HCT116 (cell line): ENCODE measurements around the gene GPHN. TPM values are rescaled to one million over a fixed set of nuclear protein-coding genes. Genes with fewer than 3 reads are reported as not detected.

Source experiments
- ATAC-seq: fragments of 200-7000 bp; cut with Tn5 transposase; 2 replicates; pipeline ENCODE4 v1.9.1; 2020; ENCODE audit warnings: mild to moderate bottlenecking, moderate library complexity
- BruUV-seq: library from RNA; stranded (reverse); fragments of 400-500 nt; replicated peaks from 2 replicates; lab custom pipeline; 2021; lab: Mats Ljungman, UMichigan
- CTCF ChIA-PET: fragments of 300-600 bp; sonication (Branson Sonifier 250); formaldehyde crosslinking; loops from one replicate; lab custom pipeline; 2021; ENCODE audit warnings: antibody characterized with exemption; lab: Charles Lee
- POLR2A ChIA-PET: fragments of 300-600, 350-600 bp; sonication (Branson Sonifier 250); formaldehyde crosslinking; loops from one replicate; lab custom pipeline; 2021; ENCODE audit warnings: antibody characterized with exemption; lab: Charles Lee
- RAD21 ChIA-PET, 2 experiments: fragments of 300-600 bp; sonication (Branson Sonifier 250); formaldehyde crosslinking; loops; one replicate each; lab custom pipeline; 2023; ENCODE audit warnings: low total read pairs in 2 of 2; ENCODE audit not compliant: uncharacterized antibody in 2 of 2, unreplicated experiment in 2 of 2, low non-redundant PET in 1 of 2; lab: Charles Lee
- DNase-seq: peaks from one replicate; pipeline ENCODE4 v3.0.0-alpha.2; 2010; ENCODE audit warnings: low read depth, low spot score
- H2AFZ ChIP-seq: fragments of 200-600 bp; shearing (Covaris generic), sonication (generic); 2 replicates; pipeline ENCODE4 v1.6.1; 2017; ENCODE audit warnings: low read depth, mixed run types, mixed read lengths, antibody characterized with exemption, low read length; ENCODE audit not compliant: poor library complexity, severe bottlenecking
- H3K27ac ChIP-seq: 2 replicates; pipeline ENCODE4 v1.5.1; 2012; ENCODE audit warnings: low read depth, low read length
- H3K27me3 ChIP-seq: fragments of 200-600 bp; sonication (generic); 2 replicates; pipeline ENCODE4 v1.6.1; 2016; ENCODE audit warnings: mixed run types, low read length, mixed read lengths; ENCODE audit not compliant: insufficient read depth
- H3K36me3 ChIP-seq, 2 experiments: fragments of 200-500 bp in 1 of 2; fragments of 200-600 bp in 1 of 2; sonication (Bioruptor generic) in 1 of 2; sonication (generic) in 1 of 2; 2 replicates each; pipeline versions ENCODE4 v1.5.1 to v1.6.1; 2014 to 2016; ENCODE audit warnings: low read length in 2 of 2, inconsistent platforms in 1 of 2, mixed read lengths in 1 of 2, mixed run types in 1 of 2; ENCODE audit not compliant: insufficient read depth in 2 of 2, control insufficient read depth in 1 of 2
- H3K4me1 ChIP-seq, 2 experiments: fragments of 200-600 bp in 1 of 2; sonication (generic) in 1 of 2; 2 replicates each; pipeline versions ENCODE4 v1.5.1 to v1.6.1; 2012 to 2017; ENCODE audit warnings: low read length in 2 of 2, inconsistent platforms in 1 of 2, mild to moderate bottlenecking in 1 of 2, mixed read lengths in 1 of 2, mixed run types in 1 of 2, moderate library complexity in 1 of 2; ENCODE audit not compliant: insufficient read depth in 2 of 2, control insufficient read depth in 1 of 2
- H3K4me2 ChIP-seq: fragments of 200-600 bp; sonication (generic); 2 replicates; pipeline ENCODE4 v1.6.1; 2017; ENCODE audit warnings: mixed run types, low read length, mixed read lengths
- H3K4me3 ChIP-seq, 2 experiments: fragments of 200-600 bp in 1 of 2; sonication (generic) in 1 of 2; replicated peaks in 1 of 2; 2 replicates each; pipeline ENCODE4 v1.5.1; 2011 to 2016; ENCODE audit warnings: low read length in 2 of 2, control low read depth in 1 of 2, low read depth in 1 of 2, mild to moderate bottlenecking in 1 of 2, mixed read lengths in 1 of 2, mixed run types in 1 of 2
- H3K79me2 ChIP-seq: fragments of 200-600 bp; sonication (generic); 2 replicates; pipeline ENCODE4 v1.6.1; 2017; ENCODE audit warnings: mild to moderate bottlenecking, mixed run types, low read length, moderate library complexity, mixed read lengths; ENCODE audit not compliant: insufficient read depth
- H3K9ac ChIP-seq: fragments of 200-600 bp; sonication (generic); 2 replicates; pipeline ENCODE4 v1.6.1; 2016; ENCODE audit warnings: low read length, mixed read lengths
- H3K9me2 ChIP-seq: fragments of 200-600 bp; sonication (generic), shearing (Covaris generic); 2 replicates; pipeline ENCODE4 v1.6.1; 2017; ENCODE audit warnings: mixed run types, mild to moderate bottlenecking, moderate library complexity; ENCODE audit not compliant: insufficient read depth
- H3K9me3 ChIP-seq, 2 experiments: fragments of 200-500 bp in 1 of 2; fragments of 200-600 bp in 1 of 2; sonication (Bioruptor generic) in 1 of 2; sonication (generic) in 1 of 2; 2 replicates each; pipeline ENCODE4 v1.6.1; 2014 to 2017; ENCODE audit warnings: low read length in 2 of 2, mixed read lengths in 2 of 2, inconsistent platforms in 1 of 2, low read depth in 1 of 2, mild to moderate bottlenecking in 1 of 2, mixed run types in 1 of 2, moderate library complexity in 1 of 2; ENCODE audit not compliant: control insufficient read depth in 1 of 2, insufficient read depth in 1 of 2
- H4K20me1 ChIP-seq: fragments of 200-600 bp; sonication (generic), shearing (Covaris generic); 2 replicates; pipeline ENCODE4 v1.6.1; 2017; ENCODE audit warnings: mixed run types, mild to moderate bottlenecking, moderate library complexity; ENCODE audit not compliant: insufficient read depth
- CBX3 ChIP-seq: IDR thresholded peaks from 2 replicates; pipeline ENCODE4 v1.6.1; 2012; ENCODE audit warnings: low read depth
- CEBPB ChIP-seq: IDR thresholded peaks from 2 replicates; pipeline ENCODE4 v1.6.1; 2012; ENCODE audit warnings: low read depth
- EGR1 ChIP-seq: IDR thresholded peaks from 2 replicates; pipeline ENCODE4 v1.6.1; 2012; ENCODE audit warnings: low read depth
- JUND ChIP-seq: IDR thresholded peaks from 2 replicates; pipeline ENCODE4 v1.6.1; 2012
- POLR2A ChIP-seq: IDR thresholded peaks from 2 replicates; pipeline ENCODE4 v1.7.0; 2011; ENCODE audit warnings: borderline replicate concordance; ENCODE audit not compliant: insufficient read depth, insufficient read length; ENCODE audit errors: extremely low read depth
- POLR2AphosphoS5 ChIP-seq: IDR thresholded peaks from 2 replicates; pipeline ENCODE4 v1.6.1; 2011; ENCODE audit warnings: mild to moderate bottlenecking, low read depth, low read length, moderate library complexity
- TCF7L2 ChIP-seq: IDR thresholded peaks from 2 replicates; pipeline ENCODE4 v1.7.0; 2011; ENCODE audit warnings: borderline replicate concordance, inconsistent platforms; ENCODE audit not compliant: insufficient read depth, insufficient read length; ENCODE audit errors: extremely low read depth
- YY1 ChIP-seq: IDR thresholded peaks from 2 replicates; pipeline ENCODE4 v1.6.1; 2011; ENCODE audit warnings: low read length, low read depth, moderate library complexity, mild to moderate bottlenecking; ENCODE audit not compliant: insufficient replicate concordance; ENCODE audit errors: extremely low read depth
- ZFX ChIP-seq: fragments of 450-650 bp; IDR thresholded peaks from 2 replicates; pipeline ENCODE4 v1.6.1; 2017
- ZNF274 ChIP-seq: fragments of 200-500 bp; sonication (Bioruptor generic); IDR thresholded peaks from 2 replicates; pipeline ENCODE4 v1.6.1; 2014; ENCODE audit warnings: mild to moderate bottlenecking, low read depth, low read length, inconsistent platforms
- intact Hi-C: fragments of 100-400 bp; cut with micrococcal nuclease; formaldehyde crosslinking; loops from 2 replicates; pipeline ENCODE4 v1.10.0; 2022
- total RNA-seq: library from RNA; stranded (reverse); gene quantifications from one replicate; pipeline ENCODE4 v1.2.1, GENCODE V29; 2021; ENCODE audit not compliant: unreplicated experiment
- TF ChIP-seq, protein P1 (sequence below), 3 experiments: fragments of 200-600 bp in 1 of 3; sonication (generic) in 1 of 3; IDR thresholded peaks in 2 of 3; conservative IDR thresholded peaks in 1 of 3; 2 replicates each; pipeline ENCODE4 v1.5.1; 2012 to 2017; ENCODE audit warnings: low read depth in 2 of 3, low read length in 2 of 3, antibody characterized with exemption in 1 of 3, borderline replicate concordance in 1 of 3, control low read depth in 1 of 3, mild to moderate bottlenecking in 1 of 3, mixed read lengths in 1 of 3, mixed run types in 1 of 3, moderate library complexity in 1 of 3; ENCODE audit not compliant: insufficient read depth in 1 of 3
- TF ChIP-seq, protein P2 (sequence below): IDR thresholded peaks from 2 replicates; pipeline ENCODE4 v1.6.1; 2012
- TF ChIP-seq, protein P3 (sequence below): IDR thresholded peaks from 2 replicates; pipeline ENCODE4 v1.6.1; 2012; ENCODE audit warnings: low read depth
- TF ChIP-seq, protein P4 (sequence below): IDR thresholded peaks from 2 replicates; pipeline ENCODE4 v1.6.1; 2012

The GPHN gene
- total RNA-seq, 1 experiment from 2014 or later: 43.8 TPM

DNA sequence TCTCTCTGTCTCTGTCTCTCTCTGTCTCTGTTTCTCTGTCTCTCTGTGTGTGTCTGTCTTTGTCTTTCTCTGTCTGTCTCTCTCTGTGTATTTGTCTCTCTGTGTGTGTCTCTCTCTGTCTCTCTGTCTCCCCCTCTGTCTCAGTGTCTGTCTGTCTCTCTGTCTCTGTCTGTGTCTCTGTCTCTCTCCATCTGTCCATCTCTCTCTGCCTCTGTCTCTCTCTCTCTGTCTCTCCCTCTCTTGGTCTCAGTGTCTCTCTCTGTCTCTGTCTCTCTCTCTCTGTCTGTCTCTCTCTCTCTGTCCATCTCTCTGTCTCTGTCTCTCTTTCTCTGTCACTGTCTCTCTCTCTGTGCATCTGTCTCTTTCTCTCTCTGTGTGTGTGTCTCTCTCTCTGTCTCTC lies 537.5 kb downstream of the GPHN start (continued):
- TF ChIP-seq, protein P1, sequence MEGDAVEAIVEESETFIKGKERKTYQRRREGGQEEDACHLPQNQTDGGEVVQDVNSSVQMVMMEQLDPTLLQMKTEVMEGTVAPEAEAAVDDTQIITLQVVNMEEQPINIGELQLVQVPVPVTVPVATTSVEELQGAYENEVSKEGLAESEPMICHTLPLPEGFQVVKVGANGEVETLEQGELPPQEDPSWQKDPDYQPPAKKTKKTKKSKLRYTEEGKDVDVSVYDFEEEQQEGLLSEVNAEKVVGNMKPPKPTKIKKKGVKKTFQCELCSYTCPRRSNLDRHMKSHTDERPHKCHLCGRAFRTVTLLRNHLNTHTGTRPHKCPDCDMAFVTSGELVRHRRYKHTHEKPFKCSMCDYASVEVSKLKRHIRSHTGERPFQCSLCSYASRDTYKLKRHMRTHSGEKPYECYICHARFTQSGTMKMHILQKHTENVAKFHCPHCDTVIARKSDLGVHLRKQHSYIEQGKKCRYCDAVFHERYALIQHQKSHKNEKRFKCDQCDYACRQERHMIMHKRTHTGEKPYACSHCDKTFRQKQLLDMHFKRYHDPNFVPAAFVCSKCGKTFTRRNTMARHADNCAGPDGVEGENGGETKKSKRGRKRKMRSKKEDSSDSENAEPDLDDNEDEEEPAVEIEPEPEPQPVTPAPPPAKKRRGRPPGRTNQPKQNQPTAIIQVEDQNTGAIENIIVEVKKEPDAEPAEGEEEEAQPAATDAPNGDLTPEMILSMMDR (IDR thresholded peaks at IDR 0.05 in 2 of 3, conservative IDR thresholded peaks at IDR 0.05 in 1 of 3; ENCODE audit: borderline replicate concordance in 1 of 3, insufficient read depth in 1 of 3, low read depth in 2 of 3, low read length in 2 of 3): no peak
- TF ChIP-seq CBX3 (no peak), CEBPB (no peak)
- TF ChIP-seq, all 23 proteins: peak for 0

DNA sequence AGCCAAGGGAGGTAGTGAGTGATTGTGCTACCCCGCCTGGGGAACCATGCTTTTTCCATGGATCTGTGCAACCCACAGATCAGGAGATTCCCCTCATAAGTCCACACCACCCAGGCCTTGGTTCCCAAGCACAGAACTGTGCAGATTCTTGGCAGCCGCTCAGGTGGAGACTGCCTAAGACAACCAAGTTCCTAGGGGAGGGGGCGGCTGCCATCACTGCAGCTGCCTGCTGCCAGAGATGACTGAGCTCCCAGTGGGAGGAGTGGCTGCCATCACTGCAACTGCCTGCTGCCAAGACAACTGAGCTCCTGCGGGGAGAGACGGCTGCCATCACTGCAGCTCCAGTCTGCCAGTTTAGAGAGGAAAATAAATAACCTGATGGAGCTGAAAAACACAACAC lies 542.9 kb downstream of the GPHN start:
- RAD21 ChIA-PET: no interaction called here

More for the DNA sequence above, 542.9 kb downstream of the GPHN start:
- Histone ChIP-seq H3K9me3 (no peaks in the 10 kb centered on the region; a peak in 1 of 4 replicates), H3K4me3 (no peak overlapping the region), H4K20me1 (no peaks in the 10 kb centered on the region), H3K9me2 (no peaks in the 10 kb centered on the region), H3K27me3 (no peaks in the 10 kb centered on the region), H3K27ac (no peak overlapping the region), H3K4me2 (no peak overlapping the region), H2AFZ (no peak overlapping the region), H3K79me2 (no peaks in the 10 kb centered on the region), H3K36me3 (no peaks in the 10 kb centered on the region), H3K4me1 (no peaks in the 10 kb centered on the region), H3K9ac (no peak overlapping the region)
- BruUV-seq: no TSS peak
- no peak for TF ChIP-seq POLR2A
- TF ChIP-seq POLR2AphosphoS5: no peak
- TF ChIP-seq EGR1: no peak
- no peak for TF ChIP-seq ZNF274
- TF ChIP-seq, protein P2, sequence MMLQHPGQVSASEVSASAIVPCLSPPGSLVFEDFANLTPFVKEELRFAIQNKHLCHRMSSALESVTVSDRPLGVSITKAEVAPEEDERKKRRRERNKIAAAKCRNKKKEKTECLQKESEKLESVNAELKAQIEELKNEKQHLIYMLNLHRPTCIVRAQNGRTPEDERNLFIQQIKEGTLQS: no peak
- TF ChIP-seq, protein P3, sequence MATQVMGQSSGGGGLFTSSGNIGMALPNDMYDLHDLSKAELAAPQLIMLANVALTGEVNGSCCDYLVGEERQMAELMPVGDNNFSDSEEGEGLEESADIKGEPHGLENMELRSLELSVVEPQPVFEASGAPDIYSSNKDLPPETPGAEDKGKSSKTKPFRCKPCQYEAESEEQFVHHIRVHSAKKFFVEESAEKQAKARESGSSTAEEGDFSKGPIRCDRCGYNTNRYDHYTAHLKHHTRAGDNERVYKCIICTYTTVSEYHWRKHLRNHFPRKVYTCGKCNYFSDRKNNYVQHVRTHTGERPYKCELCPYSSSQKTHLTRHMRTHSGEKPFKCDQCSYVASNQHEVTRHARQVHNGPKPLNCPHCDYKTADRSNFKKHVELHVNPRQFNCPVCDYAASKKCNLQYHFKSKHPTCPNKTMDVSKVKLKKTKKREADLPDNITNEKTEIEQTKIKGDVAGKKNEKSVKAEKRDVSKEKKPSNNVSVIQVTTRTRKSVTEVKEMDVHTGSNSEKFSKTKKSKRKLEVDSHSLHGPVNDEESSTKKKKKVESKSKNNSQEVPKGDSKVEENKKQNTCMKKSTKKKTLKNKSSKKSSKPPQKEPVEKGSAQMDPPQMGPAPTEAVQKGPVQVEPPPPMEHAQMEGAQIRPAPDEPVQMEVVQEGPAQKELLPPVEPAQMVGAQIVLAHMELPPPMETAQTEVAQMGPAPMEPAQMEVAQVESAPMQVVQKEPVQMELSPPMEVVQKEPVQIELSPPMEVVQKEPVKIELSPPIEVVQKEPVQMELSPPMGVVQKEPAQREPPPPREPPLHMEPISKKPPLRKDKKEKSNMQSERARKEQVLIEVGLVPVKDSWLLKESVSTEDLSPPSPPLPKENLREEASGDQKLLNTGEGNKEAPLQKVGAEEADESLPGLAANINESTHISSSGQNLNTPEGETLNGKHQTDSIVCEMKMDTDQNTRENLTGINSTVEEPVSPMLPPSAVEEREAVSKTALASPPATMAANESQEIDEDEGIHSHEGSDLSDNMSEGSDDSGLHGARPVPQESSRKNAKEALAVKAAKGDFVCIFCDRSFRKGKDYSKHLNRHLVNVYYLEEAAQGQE: no peak
- TF ChIP-seq, protein P4, sequence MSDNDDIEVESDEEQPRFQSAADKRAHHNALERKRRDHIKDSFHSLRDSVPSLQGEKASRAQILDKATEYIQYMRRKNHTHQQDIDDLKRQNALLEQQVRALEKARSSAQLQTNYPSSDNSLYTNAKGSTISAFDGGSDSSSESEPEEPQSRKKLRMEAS: no peak
- TF ChIP-seq YY1: no peak
- TF ChIP-seq CEBPB: no peak
- TF ChIP-seq TCF7L2: no peak
- no peak for TF ChIP-seq ZFX
- no peak for TF ChIP-seq JUND
- intact Hi-C loops: no loop called here
- DNase-seq (no peak), ATAC-seq (no peak)
- ChIA-PET POLR2A (no interaction called here), CTCF (no interaction called here)
